Small intestine (tissue), 7 donors: ENCODE measurements around the gene AUTS2. TPM values are rescaled to one million over a fixed set of nuclear protein-coding genes. Genes with fewer than 3 reads are reported as not detected.
A peak's percentile ranks its signal among the peaks of the same experiment; 100 is the strongest.
"Not testable (repeated sequence)": the region's sequence is repeated elsewhere in the genome, so short reads cannot be mapped to it uniquely, and the experiment has no call there.

Experiments used
- DNase-seq, 2 donors: peaks; one replicate each; pipeline versions ENCODE4 v3.0.0 to v3.0.0-alpha.2; 2013
- FAIRE-seq: peaks from 2 replicates; lab custom pipeline; 2012; peaks lifted over from hg19 to GRCh38; lab: Jason Lieb, UNC
- H3K27ac ChIP-seq, 3 donors: one replicate each; pipeline ENCODE4 v1.5.1; 2013; ENCODE audit warnings: low read length in 2 of 3, mild to moderate bottlenecking in 2 of 3, control low read depth in 1 of 3, inconsistent platforms in 1 of 3, low read depth in 1 of 3, moderate library complexity in 1 of 3
- H3K27me3 ChIP-seq, 3 donors: one replicate each; pipeline ENCODE4 v1.6.1; 2013; ENCODE audit warnings: low read length in 3 of 3, inconsistent platforms in 1 of 3; ENCODE audit not compliant: control insufficient read depth in 3 of 3, insufficient read depth in 3 of 3
- H3K36me3 ChIP-seq, 3 donors: one replicate each; pipeline ENCODE4 v1.6.1; 2013; ENCODE audit warnings: low read length in 3 of 3, inconsistent platforms in 1 of 3, low read depth in 1 of 3, mild to moderate bottlenecking in 1 of 3, moderate library complexity in 1 of 3; ENCODE audit not compliant: control insufficient read depth in 3 of 3, insufficient read depth in 2 of 3
- H3K4me1 ChIP-seq, 3 donors: one replicate each; pipeline ENCODE4 v1.6.1; 2013; ENCODE audit warnings: low read length in 2 of 3, inconsistent platforms in 1 of 3, low read depth in 1 of 3, mild to moderate bottlenecking in 1 of 3, moderate library complexity in 1 of 3; ENCODE audit not compliant: control insufficient read depth in 3 of 3, insufficient read depth in 2 of 3
- H3K4me3 ChIP-seq, 3 donors: one replicate each; pipeline ENCODE4 v1.5.1; 2013; ENCODE audit warnings: low read length in 3 of 3, control low read depth in 1 of 3, inconsistent platforms in 1 of 3, low read depth in 1 of 3, mild to moderate bottlenecking in 1 of 3, moderate library complexity in 1 of 3
- H3K9me3 ChIP-seq, 2 donors: one replicate each; pipeline ENCODE4 v1.6.1; 2013; ENCODE audit warnings: low read depth in 1 of 2, low read length in 1 of 2; ENCODE audit not compliant: control insufficient read depth in 2 of 2, insufficient read depth in 1 of 2
- WGBS, 3 donors: extraction: QIAGEN DNeasy Blood & Tissue Kit; methylation state at CpG; one replicate each; pipeline ENCODE4 v1.1.7; 2013; 5-methylcytosine and 5-hydroxymethylcytosine counted together
- polyA plus RNA-seq, 4 donors: library from polyadenylated mRNA; stranded (reverse) in 3 of 4; unstranded in 1 of 4; fragments of 200-250 nt in 3 of 4; fragments of 120-200 nt in 1 of 4; gene quantifications; one replicate each; pipeline versions ENCODE4 v1.2.1 to v1.2.3, GENCODE V29; 2013
- donor health status: healthy with polysubstance abuse.
- donor health status: control.
- donor health status: control.
- donor health status: Bipolar disorder and iron deficiency.
- donor health status: healthy.

AUTS2 gene
- polyA plus RNA-seq, 4 donors: 4.9 to 43.5 (median 13.6) TPM

DNA sequence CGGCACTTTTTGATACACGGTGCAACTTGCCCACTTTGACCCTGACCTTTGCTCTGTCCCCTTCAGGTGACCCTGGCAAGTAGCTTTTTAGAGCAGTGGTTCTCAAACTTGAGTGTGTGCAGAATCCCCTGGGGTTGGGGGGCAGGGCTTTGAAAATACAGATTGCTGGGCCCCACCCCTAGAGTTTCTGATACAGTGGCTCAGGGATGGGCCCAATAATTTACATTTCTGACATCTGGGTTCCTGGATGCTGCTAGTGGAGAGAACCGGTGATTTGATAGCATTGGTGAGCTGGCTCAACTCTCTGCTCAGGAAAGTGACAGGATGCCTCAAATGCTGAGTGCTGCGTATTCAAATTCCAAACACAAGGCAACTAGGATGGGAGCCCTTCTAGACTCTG is 995.9 kb downstream of the AUTS2 start:
- Histone ChIP-seq H3K27ac (no peak overlapping the region), H3K9me3 (no peaks in the 10 kb centered on the region), H3K27me3 (peaks cover 0 to 20% (median 3%) of the 10 kb centered on the region in 3 donors), H3K36me3 (no peaks in the 10 kb centered on the region), H3K4me1 (peaks cover 0 to 29% (median 2%) of the 10 kb centered on the region in 3 donors), H3K4me3 (no peak overlapping the region)
- FAIRE-seq (no peak), DNase-seq (no peak)
- 87 to 91% (median 91%) methylated on average over 4 of the region's 4 CpGs for WGBS, 3 donors

- not testable (repeated sequence) for H3K9me3 ChIP-seq, H3K4me3 ChIP-seq, FAIRE-seq, H3K27ac ChIP-seq, DNase-seq, H3K36me3 ChIP-seq
- H3K4me1 ChIP-seq: peaks cover 0 to 33% (median 2%) of the 10 kb centered on the region in 3 donors
- WGBS, 3 donors: 93% methylated on average over 7 of the region's 7 CpGs
- peaks cover 0 to 20% (median 3%) of the 10 kb centered on the region in 3 donors for H3K27me3 ChIP-seq
Observed at GRCh38 chr7:70594885-70595284, 996.6 kb downstream of the AUTS2 start.

GRCh38 chr7:70595370-70595754 is 997.1 kb downstream of the AUTS2 start:
- FAIRE-seq (no peak), DNase-seq (no peak)
- WGBS, 3 donors: 58 to 59% (median 58%) methylated on average over 6 of the region's 6 CpGs

DNA sequence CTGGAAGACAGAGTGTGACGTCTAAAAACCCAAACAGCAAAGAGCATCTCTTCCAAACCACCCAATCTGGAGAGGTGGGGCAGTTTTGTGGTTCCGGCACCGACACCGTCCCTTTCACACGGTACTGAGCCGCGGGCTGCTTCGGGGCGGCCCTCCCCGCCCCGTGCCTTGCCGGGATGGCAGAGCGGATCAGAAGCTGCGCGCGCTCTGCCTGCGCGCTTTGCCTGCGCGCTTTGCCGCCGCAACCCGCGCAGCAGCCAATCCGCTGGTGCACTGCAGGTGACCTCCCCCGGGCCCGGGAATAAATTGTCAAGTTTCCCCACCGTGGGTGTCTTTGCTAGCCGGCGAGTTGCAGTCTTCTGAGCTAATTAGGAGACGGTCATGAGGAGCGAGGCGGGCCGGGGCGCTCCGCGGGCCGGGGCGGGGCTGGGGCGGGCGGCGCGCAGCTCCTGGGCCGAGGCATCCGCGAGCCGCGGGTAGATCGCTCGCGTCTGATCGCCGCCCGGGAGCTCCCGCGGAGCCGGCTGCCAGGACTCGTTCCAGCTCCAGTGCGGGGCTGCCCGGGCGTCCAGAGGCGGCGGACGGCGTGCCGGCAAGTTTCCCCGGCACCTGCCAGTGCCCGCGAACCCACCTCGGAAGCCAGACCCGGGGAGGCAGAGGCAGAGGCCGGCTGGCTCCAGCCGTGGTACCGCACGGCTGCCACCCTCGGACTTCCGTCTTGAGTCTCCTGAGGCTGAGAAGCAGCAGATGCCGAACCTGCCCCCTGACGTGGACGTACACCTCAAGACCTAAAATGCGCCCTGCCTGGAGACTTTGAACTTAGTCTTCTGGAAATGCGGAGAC is 997.7 kb downstream of the AUTS2 start:
- no peak overlapping the region for H3K27ac ChIP-seq
- H3K27me3 ChIP-seq: peaks cover 0 to 20% (median 3%) of the 10 kb centered on the region in 3 donors
- peak overlapping the region in 2 of 3 donors; percentile 32 to 62 for H3K4me3 ChIP-seq
- H3K9me3 ChIP-seq: no peaks in the 10 kb centered on the region
- WGBS, 3 donors: 1 to 4% (median 3%) methylated on average over 56 to 82 of the region's 82 CpGs
- FAIRE-seq (no peak), DNase-seq (peak; percentile 53 to 69)
- no peaks in the 10 kb centered on the region for H3K36me3 ChIP-seq
- H3K4me1 ChIP-seq: peaks cover 0 to 25% (median 2%) of the 10 kb centered on the region in 3 donors

More at GRCh38 chr7:70595370-70595754, 997.1 kb downstream of the AUTS2 start:
- Histone ChIP-seq H3K9me3 (no peaks in the 10 kb centered on the region), H3K36me3 (no peaks in the 10 kb centered on the region), H3K27me3 (peaks cover 0 to 20% (median 3%) of the 10 kb centered on the region in 3 donors), H3K27ac (no peak overlapping the region), H3K4me1 (peaks cover 0 to 30% (median 2%) of the 10 kb centered on the region in 3 donors), H3K4me3 (peak overlapping the region in 1 of 3 donors; percentile 29)

DNA sequence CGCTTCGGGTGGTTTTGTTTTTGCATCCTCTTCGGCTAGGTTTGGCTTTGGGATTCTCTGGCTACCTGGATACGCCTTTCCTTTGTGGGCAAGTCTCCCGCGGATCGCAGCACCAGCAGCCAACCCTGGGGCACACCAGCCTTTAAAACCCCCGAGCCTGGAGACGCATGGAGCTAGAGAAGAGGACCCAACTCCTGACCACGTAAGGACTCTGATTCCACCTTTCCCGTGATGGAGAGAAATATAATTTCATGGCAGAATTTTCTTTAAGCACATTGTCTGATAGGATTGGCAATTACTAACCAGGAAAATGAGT is 998.3 kb downstream of the AUTS2 start:
- peak overlapping the region in 2 of 3 donors; percentile 32 to 62 for H3K4me3 ChIP-seq
- H3K27ac ChIP-seq: no peak overlapping the region
- peaks cover 0 to 1% of the 10 kb centered on the region in 2 donors for H3K9me3 ChIP-seq
- 18 to 53% (median 26%) methylated on average over 11 of the region's 11 CpGs for WGBS, 3 donors
- H3K4me1 ChIP-seq: peaks cover 0 to 21% (median 2%) of the 10 kb centered on the region in 3 donors
- DNase-seq (no peak), FAIRE-seq (no peak)
- H3K36me3 ChIP-seq: no peaks in the 10 kb centered on the region
- peaks cover 0 to 20% (median 3%) of the 10 kb centered on the region in 3 donors for H3K27me3 ChIP-seq

DNA sequence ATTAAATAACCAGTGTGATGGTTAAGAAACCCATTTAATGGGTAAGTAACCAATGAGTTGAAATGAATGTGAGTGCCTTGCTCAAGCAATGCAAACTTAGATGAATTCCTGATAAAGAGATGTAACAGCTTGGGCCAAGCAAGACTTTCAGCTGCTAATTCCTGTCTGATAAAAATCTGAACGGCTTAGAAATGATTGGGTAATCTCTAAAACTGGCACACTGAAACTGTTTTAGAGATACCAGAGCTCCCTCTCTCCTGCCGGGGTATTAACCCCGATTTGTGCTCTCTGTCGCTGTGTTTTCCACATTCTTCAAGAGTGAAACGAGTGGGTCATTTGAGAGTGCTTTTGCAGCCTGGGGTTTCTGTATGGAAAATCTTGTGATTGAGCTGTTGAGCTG is 998.8 kb downstream of the AUTS2 start:
- Histone ChIP-seq H3K4me1 (peaks cover 0 to 21% (median 3%) of the 10 kb centered on the region in 3 donors), H3K27me3 (peaks cover 0 to 20% (median 3%) of the 10 kb centered on the region in 3 donors), H3K4me3 (no peak overlapping the region), H3K9me3 (peaks cover 0 to 2% of the 10 kb centered on the region in 2 donors), H3K36me3 (no peaks in the 10 kb centered on the region), H3K27ac (no peak overlapping the region)
- DNase-seq: no peak
- 38 to 75% (median 58%) methylated on average over 5 of the region's 5 CpGs for WGBS, 3 donors
- FAIRE-seq: no peak

DNA sequence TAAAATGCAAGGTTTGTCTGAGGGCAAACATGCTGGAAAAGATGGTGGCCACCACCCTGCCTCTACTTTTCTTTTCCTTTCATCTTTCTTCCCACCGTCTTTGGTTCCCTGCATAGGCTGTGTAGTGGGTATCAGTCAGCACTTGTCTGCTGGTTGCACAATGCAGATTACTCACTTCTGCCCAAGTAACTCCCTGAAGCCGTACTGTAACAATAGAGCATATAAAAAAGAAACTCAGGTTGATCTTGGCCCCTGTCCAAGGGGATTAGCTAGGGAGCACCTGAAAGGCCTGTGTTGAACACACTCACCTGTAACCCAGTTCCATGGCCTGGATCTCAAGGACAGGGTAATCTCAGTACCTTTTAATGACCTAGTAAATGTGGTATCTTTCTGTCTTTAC is 1000.7 kb downstream of the AUTS2 start:
- Histone ChIP-seq H3K4me3 (no peak overlapping the region), H3K36me3 (no peaks in the 10 kb centered on the region), H3K4me1 (peaks cover 0 to 21% (median 3%) of the 10 kb centered on the region in 3 donors), H3K9me3 (peaks cover 0 to 2% of the 10 kb centered on the region in 2 donors), H3K27me3 (peaks cover 0 to 20% (median 3%) of the 10 kb centered on the region in 3 donors), H3K27ac (peak overlapping the region in 2 of 3 donors; percentile 72 to 79)
- 14 to 63% (median 36%) methylated on average over 2 of the region's 2 CpGs for WGBS, 3 donors
- DNase-seq (peak; percentile 96 to 98), FAIRE-seq (no peak)

DNA sequence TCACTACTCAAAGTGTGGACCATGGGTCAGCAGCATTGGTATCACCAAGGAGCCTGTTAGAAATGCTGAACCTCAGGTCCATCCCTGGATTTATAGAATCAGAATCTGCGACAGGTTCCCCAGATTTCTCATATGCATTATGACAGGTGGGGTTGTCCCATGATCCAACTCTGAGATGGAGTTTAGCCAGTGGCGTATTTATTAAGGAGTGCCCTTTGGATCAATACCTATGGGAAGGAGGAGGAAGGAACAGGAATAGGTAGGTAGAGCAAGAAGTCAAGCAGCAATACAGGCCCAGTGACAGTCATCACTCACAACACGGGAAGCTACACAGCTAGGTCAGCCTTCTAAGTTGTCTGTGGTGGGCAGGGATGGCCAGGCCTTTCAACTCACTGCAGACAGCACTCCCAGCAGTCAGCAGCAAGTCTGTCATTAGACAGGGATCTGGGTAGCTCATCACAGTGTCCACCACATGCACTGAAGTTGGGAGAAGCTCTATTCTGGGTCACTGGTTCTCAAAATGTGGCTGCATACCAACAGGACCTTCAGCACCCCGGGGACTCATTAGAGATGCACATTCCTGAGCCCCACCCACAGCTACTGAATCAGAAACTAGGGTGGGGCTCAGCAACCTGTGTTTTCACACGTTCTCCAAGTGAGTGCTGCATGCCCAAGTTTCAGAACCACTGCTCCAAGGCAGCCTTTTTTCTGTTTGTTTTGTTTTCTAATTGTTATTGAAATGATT is 1001.3 kb downstream of the AUTS2 start:
- Histone ChIP-seq H3K27ac (peak overlapping the region; percentile 67 to 79 (median 72)), H3K36me3 (peaks cover 0 to 4% (median 0%) of the 10 kb centered on the region in 3 donors), H3K9me3 (peaks cover 0 to 8% of the 10 kb centered on the region in 2 donors), H3K27me3 (peaks cover 0 to 20% (median 3%) of the 10 kb centered on the region in 3 donors), H3K4me3 (no peak overlapping the region), H3K4me1 (peaks cover 0 to 21% (median 3%) of the 10 kb centered on the region in 3 donors)
- whole genome bisulfite sequencing, 3 donors: 9 to 51% (median 42%) methylated on average over 5 of the region's 5 CpGs
- FAIRE-seq (no peak), DNase-seq (peak; percentile 52 to 81)
